Esophagus muscularis mucosa (tissue), 4 donors: Measurements from ENCODE around the gene SFTPD. TPM values are rescaled to one million over a fixed set of nuclear protein-coding genes. Genes with fewer than 3 reads are reported as not detected.
"Not testable (repeated sequence)": the region's sequence is repeated elsewhere in the genome, so short reads cannot be mapped to it uniquely, and the experiment has no call there.

Source experiments
- DNase-seq: peaks from one replicate; pipeline ENCODE4 v3.0.0-alpha.2; 2017; ENCODE audit errors: extremely low spot score
- H3K27ac ChIP-seq, 4 donors: fragments of 200-600 bp; sonication (generic); replicated peaks in 1 of 4; 1 replicate in 3 of 4; 2 replicates in 1 of 4; pipeline ENCODE4 v1.5.1; 2016 to 2019; ENCODE audit warnings: mild to moderate bottlenecking in 1 of 4
- H3K27me3 ChIP-seq, 4 donors: fragments of 200-600 bp; sonication (generic); one replicate each; pipeline versions ENCODE4 v1.5.1 to v1.6.0; 2016 to 2019
- H3K36me3 ChIP-seq, 4 donors: fragments of 200-600 bp; sonication (generic); one replicate each; pipeline ENCODE4 v1.5.1; 2016 to 2019
- H3K4me1 ChIP-seq, 4 donors: fragments of 200-600 bp; sonication (generic); one replicate each; pipeline ENCODE4 v1.5.1; 2016 to 2019
- H3K4me3 ChIP-seq, 4 donors: fragments of 200-600 bp; sonication (generic); 1 replicate in 2 of 4; 2 replicates in 2 of 4; pipeline ENCODE4 v1.5.1; 2016 to 2019; ENCODE audit warnings: mild to moderate bottlenecking in 4 of 4, moderate library complexity in 1 of 4
- H3K9me3 ChIP-seq, 4 donors: fragments of 200-600 bp; sonication (generic); 1 replicate in 3 of 4; 2 replicates in 1 of 4; pipeline ENCODE4 v1.5.1; 2016 to 2019
- CTCF ChIP-seq, 3 experiments: fragments of 200-600 bp in 2 of 3; fragments of 450-650 bp in 1 of 3; sonication (generic) in 2 of 3; IDR thresholded peaks; one replicate each; pipeline ENCODE4 v1.5.1; 2017 to 2019; ENCODE audit warnings: antibody characterized with exemption in 3 of 3, mild to moderate bottlenecking in 2 of 3, moderate library complexity in 1 of 3
- EP300 ChIP-seq: sonication (generic); formaldehyde crosslinking; IDR thresholded peaks from one replicate; pipeline ENCODE4 v1.6.1; 2017; ENCODE audit warnings: antibody characterized with exemption
- POLR2A ChIP-seq: fragments of 450-650 bp; IDR thresholded peaks from one replicate; pipeline ENCODE4 v1.6.1; 2017; ENCODE audit warnings: antibody characterized with exemption, moderate library complexity, mild to moderate bottlenecking, low read depth
- POLR2AphosphoS5 ChIP-seq, 2 donors: sonication (generic); formaldehyde crosslinking; IDR thresholded peaks; one replicate each; pipeline ENCODE4 v1.6.1; 2017; ENCODE audit warnings: antibody characterized with exemption in 2 of 2
- WGBS: methylation state at CpG from one replicate; pipeline ENCODE4 v1.1.5; 2018; 5-methylcytosine and 5-hydroxymethylcytosine counted together
- intact Hi-C: fragments of 100-400 bp; cut with DNase I; formaldehyde crosslinking; loops from one replicate; pipeline ENCODE4 v1.15.1; 2023
- total RNA-seq, 4 donors: library from RNA; depleted of rRNA; stranded (reverse); fragments of >200 nt; gene quantifications; one replicate each; pipeline versions ENCODE4 v1.1.0 to v1.2.1, GENCODE V29; 2016

The SFTPD gene
- total RNA-seq, 4 donors from 2014 or later, result 0.83 to 3.0 (median 1.5) TPM

- intact Hi-C loops, result loop anchor here (10.0 kb wide), 1 partner anchor 359 kb away; the partner anchor contains the start of gene SFTPA2
- DNase-seq, result peak; percentile 29
- H3K27ac ChIP-seq, result no peak overlapping the region
- peaks cover 0 to 7% (median 6%) of the 10 kb centered on the region in 4 donors for H3K4me1 ChIP-seq
- no peaks in the 10 kb centered on the region for H3K27me3 ChIP-seq
- peaks cover 3 to 8% (median 5%) of the 10 kb centered on the region in 4 donors for H3K36me3 ChIP-seq
- H3K9me3 ChIP-seq, result no peaks in the 10 kb centered on the region
- TF ChIP-seq POLR2AphosphoS5 (IDR thresholded peaks at IDR 0.05), result no peak
- no peak for TF ChIP-seq CTCF (IDR thresholded peaks at IDR 0.05)
- TF ChIP-seq POLR2A, result no peak
- TF ChIP-seq EP300, result no peak
- no peak overlapping the region for H3K4me3 ChIP-seq
- 92% methylated on average over 8 of the region's 8 CpGs for WGBS
Observed at GRCh38 chr10:79923669-79924068, 25.2 kb downstream of the SFTPD start.

GRCh38 chr10:79923145-79923544, 25.8 kb downstream of the SFTPD start:
- intact Hi-C loops, result loop anchor here (10.0 kb wide), 1 partner anchor 358 kb away; the partner anchor contains the start of gene SFTPA2
- Histone ChIP-seq H3K27me3 (no peaks in the 10 kb centered on the region), H3K9me3 (no peaks in the 10 kb centered on the region), H3K4me1 (peaks cover 0 to 7% (median 6%) of the 10 kb centered on the region in 4 donors), H3K36me3 (peaks cover 3 to 8% (median 5%) of the 10 kb centered on the region in 4 donors), H3K27ac (no peak overlapping the region), H3K4me3 (no peak overlapping the region)
- TF ChIP-seq EP300 (no peak), POLR2A (no peak), POLR2AphosphoS5 (IDR thresholded peaks at IDR 0.05) (no peak)
- DNase-seq, result no peak
- 100% methylated on average over 3 of the region's 3 CpGs for WGBS

GRCh38 chr10:79922011-79922412, 26.9 kb downstream of the SFTPD start:
- not testable (repeated sequence) for H3K9me3 ChIP-seq, H3K36me3 ChIP-seq, H3K4me1 ChIP-seq, H3K27me3 ChIP-seq, H3K27ac ChIP-seq, H3K4me3 ChIP-seq, DNase-seq
- WGBS, result 84% methylated on average over 5 of the region's 6 CpGs
- intact Hi-C loops, result loop anchor here (10.0 kb wide), 1 partner anchor 357 kb away; the partner anchor contains the start of gene SFTPA2

DNA sequence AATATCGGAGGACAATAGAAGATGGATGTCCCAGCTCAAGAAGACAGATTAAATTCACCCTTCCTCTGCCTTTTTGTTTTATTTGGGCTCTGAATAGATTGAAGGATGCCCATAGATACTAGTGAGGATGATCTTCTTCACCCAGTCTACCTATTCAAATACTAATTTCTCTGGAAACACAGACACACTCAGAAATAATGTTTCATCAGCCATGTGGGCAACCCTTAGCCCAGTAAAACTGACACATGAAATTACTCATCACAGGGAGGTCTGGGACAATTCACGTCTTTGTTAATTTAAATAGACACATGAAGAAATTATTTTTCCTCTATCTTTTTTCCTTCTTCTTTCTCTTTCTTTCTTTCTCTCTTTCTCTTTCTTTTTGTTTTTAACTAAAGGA, 33.1 kb downstream of the SFTPD start:
- 82% methylated on average over 2 of the region's 2 CpGs for WGBS

GRCh38 chr10:79914512-79914911, 34.4 kb downstream of the SFTPD start:
- H3K27ac ChIP-seq, H3K9me3 ChIP-seq, H3K27me3 ChIP-seq, H3K4me3 ChIP-seq, intact Hi-C loops, H3K4me1 ChIP-seq, DNase-seq, H3K36me3 ChIP-seq: not testable (repeated sequence)
- WGBS, result 75% methylated on average over 1 of the region's 1 CpG

More for the DNA sequence above, 33.1 kb downstream of the SFTPD start:
- H3K36me3 ChIP-seq, H3K9me3 ChIP-seq, intact Hi-C loops, H3K4me3 ChIP-seq, DNase-seq, H3K27me3 ChIP-seq, H3K4me1 ChIP-seq, H3K27ac ChIP-seq: not testable (repeated sequence)

GRCh38 chr10:79910836-79911235, 38.1 kb downstream of the SFTPD start:
- no peak for DNase-seq
- H3K36me3 ChIP-seq, result no peaks in the 10 kb centered on the region
- H3K4me3 ChIP-seq, result no peak overlapping the region
- 87% methylated on average over 2 of the region's 2 CpGs for WGBS
- H3K9me3 ChIP-seq, result no peaks in the 10 kb centered on the region
- H3K27me3 ChIP-seq, result no peaks in the 10 kb centered on the region
- peaks cover 0 to under 1% (median 0%) of the 10 kb centered on the region in 4 donors for H3K4me1 ChIP-seq
- intact Hi-C loops, result no loop called here
- TF ChIP-seq POLR2AphosphoS5 (IDR thresholded peaks at IDR 0.05) (no peak), EP300 (no peak), CTCF (IDR thresholded peaks at IDR 0.05) (no peak), POLR2A (no peak)
- H3K27ac ChIP-seq, result no peak overlapping the region

GRCh38 chr10:79910344-79910743, 38.6 kb downstream of the SFTPD start:
- Histone ChIP-seq H3K4me1 (peaks cover 1 to 5% (median 3%) of the 10 kb centered on the region in 4 donors), H3K9me3 (no peaks in the 10 kb centered on the region), H3K27me3 (no peaks in the 10 kb centered on the region), H3K36me3 (no peaks in the 10 kb centered on the region), H3K27ac (no peak overlapping the region), H3K4me3 (no peak overlapping the region)
- WGBS, result 76% methylated on average over 3 of the region's 3 CpGs
- intact Hi-C loops, result no loop called here
- DNase-seq, result no peak
- no peak for TF ChIP-seq POLR2AphosphoS5 (IDR thresholded peaks at IDR 0.05)
- no peak for TF ChIP-seq POLR2A
- no peak for TF ChIP-seq EP300
- TF ChIP-seq CTCF (IDR thresholded peaks at IDR 0.05), result no peak
